ENCODE data around the gene RTBDN. TPM values are rescaled to one million over a fixed set of nuclear protein-coding genes. Genes with fewer than 3 reads are reported as not detected.

The RTBDN gene
- total and polyA plus RNA-seq, 2 experiments from 2014 or later, result 4.1 to 4.6 TPM

GRCh38 chr19:12782174-12782423 is 52.3 kb downstream of the RTBDN start:
- H3K79me2 ChIP-seq (replicated peaks; ENCODE audit: insufficient read depth), result no peaks in the 10 kb centered on the region
- ATAC-seq (no peak), DNase-seq (ENCODE audit: low spot score) (no peak)

More at GRCh38 chr19:12782174-12782423, 52.3 kb downstream of the RTBDN start:
- no peaks in the 10 kb centered on the region for H4K20me1 ChIP-seq (replicated peaks; ENCODE audit: insufficient read depth)
- no peaks in the 10 kb centered on the region for H3K36me3 ChIP-seq (ENCODE audit: insufficient read depth)
- H3K27me3 ChIP-seq (ENCODE audit: insufficient read depth), result no peaks in the 10 kb centered on the region
- no peaks in the 10 kb centered on the region for H3K9me2 ChIP-seq (ENCODE audit: insufficient read depth)
- peak overlapping the region; percentile 68 for H3K4me3 Mint-ChIP-seq
- no peaks in the 10 kb centered on the region for H3K9me3 Mint-ChIP-seq
- H3F3A ChIP-seq (replicated peaks; ENCODE audit: low read depth), result peaks cover 31% of the 10 kb centered on the region
- no peaks in the 10 kb centered on the region for H3K36me3 Mint-ChIP-seq (ENCODE audit: low read depth)
- H3K27ac Mint-ChIP-seq, result no peak overlapping the region; the same call in 1 of the 2 replicates
- no peak overlapping the region for H3K27ac ChIP-seq (ENCODE audit: low read depth)
- H2AFZ ChIP-seq, result no peak overlapping the region
- TF ChIP-seq CTCF (conservative IDR thresholded peaks at IDR 0.05; ENCODE audit: low read depth in 2 of 2) (no peak), NANOG (IDR thresholded peaks at IDR 0.05; ENCODE audit: borderline replicate concordance) (no peak), JUNB (IDR thresholded peaks at IDR 0.05; ENCODE audit: unreplicated experiment) (no peak), EZH2phosphoT487 (IDR thresholded peaks at IDR 0.05; ENCODE audit: unreplicated experiment) (no peak), CREB1 (CRISPR knock-in tag; IDR thresholded peaks at IDR 0.05; ENCODE audit: low read depth) (no peak), STAT1 (IDR thresholded peaks at IDR 0.05; ENCODE audit: unreplicated experiment) (no peak), EZH2 (IDR thresholded peaks at IDR 0.05; ENCODE audit: low read depth, unreplicated experiment) (no peak), POLR2AphosphoS5 (IDR thresholded peaks at IDR 0.05; ENCODE audit: low read depth) (no peak), ZNF462 (CRISPR knock-in tag; IDR thresholded peaks at IDR 0.05) (no peak)
- TF ChIP-seq, protein P1, sequence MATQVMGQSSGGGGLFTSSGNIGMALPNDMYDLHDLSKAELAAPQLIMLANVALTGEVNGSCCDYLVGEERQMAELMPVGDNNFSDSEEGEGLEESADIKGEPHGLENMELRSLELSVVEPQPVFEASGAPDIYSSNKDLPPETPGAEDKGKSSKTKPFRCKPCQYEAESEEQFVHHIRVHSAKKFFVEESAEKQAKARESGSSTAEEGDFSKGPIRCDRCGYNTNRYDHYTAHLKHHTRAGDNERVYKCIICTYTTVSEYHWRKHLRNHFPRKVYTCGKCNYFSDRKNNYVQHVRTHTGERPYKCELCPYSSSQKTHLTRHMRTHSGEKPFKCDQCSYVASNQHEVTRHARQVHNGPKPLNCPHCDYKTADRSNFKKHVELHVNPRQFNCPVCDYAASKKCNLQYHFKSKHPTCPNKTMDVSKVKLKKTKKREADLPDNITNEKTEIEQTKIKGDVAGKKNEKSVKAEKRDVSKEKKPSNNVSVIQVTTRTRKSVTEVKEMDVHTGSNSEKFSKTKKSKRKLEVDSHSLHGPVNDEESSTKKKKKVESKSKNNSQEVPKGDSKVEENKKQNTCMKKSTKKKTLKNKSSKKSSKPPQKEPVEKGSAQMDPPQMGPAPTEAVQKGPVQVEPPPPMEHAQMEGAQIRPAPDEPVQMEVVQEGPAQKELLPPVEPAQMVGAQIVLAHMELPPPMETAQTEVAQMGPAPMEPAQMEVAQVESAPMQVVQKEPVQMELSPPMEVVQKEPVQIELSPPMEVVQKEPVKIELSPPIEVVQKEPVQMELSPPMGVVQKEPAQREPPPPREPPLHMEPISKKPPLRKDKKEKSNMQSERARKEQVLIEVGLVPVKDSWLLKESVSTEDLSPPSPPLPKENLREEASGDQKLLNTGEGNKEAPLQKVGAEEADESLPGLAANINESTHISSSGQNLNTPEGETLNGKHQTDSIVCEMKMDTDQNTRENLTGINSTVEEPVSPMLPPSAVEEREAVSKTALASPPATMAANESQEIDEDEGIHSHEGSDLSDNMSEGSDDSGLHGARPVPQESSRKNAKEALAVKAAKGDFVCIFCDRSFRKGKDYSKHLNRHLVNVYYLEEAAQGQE (IDR thresholded peaks at IDR 0.05; ENCODE audit: unreplicated experiment), result no peak
- H3K4me1 ChIP-seq (ENCODE audit: insufficient read depth), result peaks cover 22% of the 10 kb centered on the region
- peak overlapping the region; percentile 86 for H3K4me2 ChIP-seq
- H3K27me3 Mint-ChIP-seq (ENCODE audit: insufficient read depth, low read depth, poor library complexity), result peaks cover 9% of the 10 kb centered on the region
- H3K4me1 Mint-ChIP-seq, result peaks cover 23% of the 10 kb centered on the region
- H3K4me3 ChIP-seq, result peak overlapping the region; percentile 68

All from GM23338 (cell line).